Measurements from ENCODE around the gene GALNTL6.
A peak's percentile ranks its signal among the peaks of the same experiment; 100 is the strongest.

GRCh38 chr4:171785388-171785787 is 27.8 kb upstream of the GALNTL6 start:
- TF ChIP-seq, protein P1, sequence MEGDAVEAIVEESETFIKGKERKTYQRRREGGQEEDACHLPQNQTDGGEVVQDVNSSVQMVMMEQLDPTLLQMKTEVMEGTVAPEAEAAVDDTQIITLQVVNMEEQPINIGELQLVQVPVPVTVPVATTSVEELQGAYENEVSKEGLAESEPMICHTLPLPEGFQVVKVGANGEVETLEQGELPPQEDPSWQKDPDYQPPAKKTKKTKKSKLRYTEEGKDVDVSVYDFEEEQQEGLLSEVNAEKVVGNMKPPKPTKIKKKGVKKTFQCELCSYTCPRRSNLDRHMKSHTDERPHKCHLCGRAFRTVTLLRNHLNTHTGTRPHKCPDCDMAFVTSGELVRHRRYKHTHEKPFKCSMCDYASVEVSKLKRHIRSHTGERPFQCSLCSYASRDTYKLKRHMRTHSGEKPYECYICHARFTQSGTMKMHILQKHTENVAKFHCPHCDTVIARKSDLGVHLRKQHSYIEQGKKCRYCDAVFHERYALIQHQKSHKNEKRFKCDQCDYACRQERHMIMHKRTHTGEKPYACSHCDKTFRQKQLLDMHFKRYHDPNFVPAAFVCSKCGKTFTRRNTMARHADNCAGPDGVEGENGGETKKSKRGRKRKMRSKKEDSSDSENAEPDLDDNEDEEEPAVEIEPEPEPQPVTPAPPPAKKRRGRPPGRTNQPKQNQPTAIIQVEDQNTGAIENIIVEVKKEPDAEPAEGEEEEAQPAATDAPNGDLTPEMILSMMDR (IDR thresholded peaks at IDR 0.05) = peak; percentile 14
- TF ChIP-seq EZH2 (IDR thresholded peaks at IDR 0.05; ENCODE audit: borderline replicate concordance, insufficient read depth, low read depth, low read length, poor library complexity, severe bottlenecking) = no peak
